Middle frontal gyrus (tissue), 1 donor: Measurements from ENCODE around the gene CDH4.

ENCODE experiments used
- DNase-seq: peaks from one replicate; pipeline ENCODE4 v3.0.0-alpha.2; 2015; ENCODE audit warnings: low spot score; ENCODE audit errors: extremely low spot score

Gene CDH4

DNA sequence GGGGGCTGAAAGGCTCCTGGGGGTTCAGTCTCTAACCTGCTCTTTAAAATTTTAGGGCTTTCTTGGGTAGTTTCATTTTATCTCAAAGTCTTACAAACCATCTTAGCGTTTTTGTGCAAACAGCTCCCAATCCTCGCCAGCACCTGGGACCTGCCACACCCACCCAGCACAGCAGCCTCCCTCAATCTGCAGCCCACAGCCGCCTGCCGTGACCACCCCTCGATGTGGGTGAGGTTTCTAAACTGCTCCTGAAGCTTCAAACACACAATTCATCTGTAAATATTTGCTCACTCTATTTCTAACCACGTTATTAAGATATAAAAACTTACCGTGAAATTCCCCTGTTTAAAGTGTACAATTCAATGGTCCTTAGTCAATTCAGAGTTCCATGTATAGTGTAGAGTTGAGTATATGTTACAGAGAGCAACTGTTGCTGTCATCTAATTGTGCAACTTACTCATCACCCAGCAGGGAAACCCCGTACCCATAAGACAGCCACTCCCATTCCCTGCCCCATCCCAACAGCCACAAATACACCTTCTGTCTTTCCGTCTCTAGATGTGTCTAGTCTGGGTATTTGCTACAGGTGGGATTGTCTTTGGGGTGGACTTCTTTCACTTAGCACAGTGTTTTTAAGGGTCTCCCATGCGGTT lies 432.6 kb downstream of the CDH4 start:
- no peak for DNase-seq

DNA sequence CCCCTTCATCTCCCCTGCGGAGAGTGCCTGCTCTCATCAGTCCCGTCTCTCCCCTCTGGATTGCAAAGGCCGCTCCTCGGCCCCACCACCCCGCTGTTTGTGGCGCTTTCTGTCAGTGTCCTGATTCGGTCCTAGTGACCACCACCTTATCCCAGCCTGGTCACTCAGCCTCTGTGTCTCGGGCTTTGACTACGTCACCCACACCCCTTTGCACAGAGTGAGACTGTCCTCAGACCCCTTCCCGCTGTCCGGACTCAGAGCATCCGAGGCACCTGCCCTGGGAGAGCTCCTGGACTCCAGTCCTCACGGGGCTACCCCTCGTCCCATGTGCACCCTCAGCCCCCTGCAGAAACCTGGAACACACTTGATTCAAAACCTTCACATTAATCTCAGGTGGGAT lies 433.4 kb downstream of the CDH4 start:
- no peak for DNase-seq

DNA sequence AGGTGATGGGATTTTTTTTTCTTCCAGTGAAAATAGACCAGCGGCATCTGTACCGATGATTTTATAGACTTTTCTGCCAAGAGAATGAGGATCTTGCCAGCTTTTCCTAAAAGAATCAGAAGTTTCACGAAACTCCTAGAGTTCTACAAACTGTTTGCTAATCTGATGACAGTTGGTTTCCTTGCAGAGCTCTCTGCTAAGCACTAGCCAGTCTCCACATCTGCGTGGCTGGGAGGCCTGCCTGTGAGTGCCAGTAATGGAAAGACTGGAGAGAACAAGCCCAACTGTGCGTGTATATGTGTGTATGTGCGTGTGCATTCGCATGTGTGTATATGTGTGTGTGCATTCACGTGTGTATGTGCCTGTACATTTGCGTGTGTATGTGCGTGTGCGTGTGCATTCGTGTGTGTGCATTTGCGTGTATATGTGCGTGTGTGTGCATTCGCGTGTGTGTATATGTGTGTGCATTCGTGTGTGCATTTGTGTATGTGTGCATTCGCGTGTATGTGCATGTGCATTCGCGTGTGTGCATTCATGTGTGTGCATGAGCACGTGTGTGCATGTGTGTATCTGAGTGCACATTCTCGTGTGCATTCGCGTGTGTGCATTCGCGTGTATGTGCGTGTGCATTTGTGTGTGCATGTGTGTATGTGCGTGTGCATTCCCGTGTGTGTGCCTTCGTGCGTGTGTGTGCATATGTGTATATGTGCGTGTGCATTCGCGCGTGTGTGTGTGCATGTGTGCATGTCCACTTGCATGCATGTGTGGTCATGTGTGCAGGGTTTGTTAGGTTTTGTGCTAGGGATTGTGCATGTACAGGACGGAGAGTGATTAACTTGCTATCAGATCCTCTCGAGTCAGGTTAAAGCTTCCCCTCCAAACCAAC lies 434.2 kb downstream of the CDH4 start:
- DNase-seq = no peak

DNA sequence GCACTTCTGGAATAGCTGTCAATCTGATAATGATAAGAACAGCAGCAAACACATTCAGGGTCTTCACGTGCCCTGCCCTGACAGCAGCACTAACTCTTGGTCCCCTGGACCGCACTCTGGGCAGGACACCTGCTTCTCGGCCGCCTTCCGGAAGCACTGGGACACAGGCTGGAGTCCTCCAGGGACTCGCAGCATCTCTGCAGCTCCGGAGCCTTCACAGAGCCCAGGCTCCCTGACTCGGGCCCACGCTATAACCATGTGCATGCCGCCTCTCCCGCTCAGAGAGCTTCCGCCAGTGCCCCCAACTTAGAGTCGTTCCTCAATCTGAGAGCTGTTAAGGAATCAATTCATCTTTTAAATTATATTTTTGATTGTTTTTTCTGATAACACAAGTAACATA lies 436.4 kb downstream of the CDH4 start:
- DNase-seq = no peak

DNA sequence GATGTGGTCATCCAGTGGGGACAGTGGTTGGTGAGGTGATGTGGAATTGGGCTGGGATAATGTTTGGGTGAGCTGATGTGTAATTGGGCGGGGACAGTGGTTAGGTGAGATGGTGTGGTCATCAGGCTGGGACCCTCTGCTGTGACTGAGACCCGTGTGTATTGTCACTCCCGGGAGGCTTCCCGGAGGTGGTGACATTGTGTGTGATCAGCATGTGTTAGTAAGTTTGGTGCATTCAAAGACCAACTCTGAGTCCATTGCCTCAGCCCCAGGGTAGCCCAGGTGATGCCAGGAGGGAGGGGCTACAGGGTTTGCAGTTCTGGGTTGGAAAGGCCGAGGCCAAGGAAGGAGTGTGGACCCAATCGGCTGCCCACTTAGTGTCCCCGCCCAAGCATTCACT lies 438.1 kb downstream of the CDH4 start:
- DNase-seq = no peak

DNA sequence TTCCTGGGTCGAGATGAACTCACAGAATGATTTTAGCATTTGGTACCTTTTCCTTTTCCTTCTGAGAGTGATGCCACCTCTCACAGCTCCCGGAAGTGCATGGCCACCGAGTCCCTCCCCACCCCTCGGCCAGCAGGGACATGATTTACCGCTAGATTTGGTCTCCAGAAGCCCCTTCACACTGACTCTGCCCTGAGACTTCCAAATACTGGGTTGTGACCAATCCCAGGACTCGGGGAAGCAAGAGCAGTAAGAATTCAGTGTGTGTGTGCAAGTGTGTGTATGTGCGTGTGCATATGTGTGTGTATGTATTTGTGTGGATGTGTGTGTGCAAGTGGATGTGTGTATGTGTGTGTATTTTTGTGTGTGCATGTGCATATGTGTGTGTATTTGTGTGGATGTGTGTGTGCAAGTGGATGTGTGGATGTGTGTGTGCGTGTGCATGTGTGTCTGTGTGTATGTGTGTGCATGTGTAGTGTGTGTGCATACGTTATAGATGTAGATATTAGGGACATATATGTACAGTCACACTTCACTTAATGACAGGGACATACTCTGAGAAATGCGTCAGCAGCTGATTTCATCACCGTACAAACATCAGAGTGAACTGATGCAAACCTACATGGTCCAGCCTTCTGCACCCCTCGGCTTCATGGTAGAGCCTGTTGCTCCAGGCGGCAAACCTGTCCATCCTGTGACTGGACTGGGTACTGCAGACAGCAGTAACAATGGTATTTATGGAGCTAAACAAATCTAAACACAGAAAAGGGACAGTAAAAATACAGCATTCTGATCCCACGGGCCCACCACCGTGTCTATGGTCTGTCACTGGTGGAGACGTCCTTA lies 439.2 kb downstream of the CDH4 start:
- no peak for DNase-seq

DNA sequence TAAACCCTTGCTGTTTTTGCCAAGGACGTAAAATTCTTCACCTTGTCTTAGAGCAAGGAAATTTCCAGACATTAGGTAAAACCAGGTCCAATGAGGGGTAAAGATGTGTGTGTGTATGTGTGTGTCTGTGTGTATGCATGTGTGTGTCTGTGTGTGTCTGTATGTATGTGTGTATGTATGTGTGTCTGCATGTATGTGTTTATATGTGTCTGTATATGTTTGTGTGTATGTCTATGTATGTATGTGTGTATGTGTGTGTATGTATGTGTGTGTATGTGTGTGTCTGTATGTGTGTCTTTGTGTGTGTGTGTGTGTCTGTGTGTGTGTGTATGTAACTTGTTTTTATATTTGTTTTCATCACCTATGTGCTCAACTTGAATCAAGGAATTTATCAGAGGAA lies 439.9 kb downstream of the CDH4 start:
- DNase-seq = no peak

DNA sequence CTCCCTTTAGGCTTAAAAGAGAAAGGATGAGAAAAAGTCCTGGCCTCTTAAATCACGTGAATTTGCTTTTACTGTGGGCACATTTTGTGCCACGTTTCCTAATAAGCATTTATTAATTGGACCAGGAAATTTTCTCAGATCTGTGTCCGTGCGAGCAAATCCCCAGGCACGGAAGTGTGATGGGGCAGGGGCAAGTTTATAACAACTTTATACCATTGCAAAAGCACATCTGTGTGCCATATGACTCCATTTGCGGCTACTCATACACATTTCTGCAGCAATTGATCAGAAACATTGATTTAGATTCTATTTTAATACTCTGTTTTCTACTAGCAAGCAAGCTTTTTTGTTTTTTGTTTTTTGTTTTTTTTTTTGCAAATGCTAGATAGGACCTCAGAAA lies 440.4 kb downstream of the CDH4 start:
- DNase-seq = no peak

DNA sequence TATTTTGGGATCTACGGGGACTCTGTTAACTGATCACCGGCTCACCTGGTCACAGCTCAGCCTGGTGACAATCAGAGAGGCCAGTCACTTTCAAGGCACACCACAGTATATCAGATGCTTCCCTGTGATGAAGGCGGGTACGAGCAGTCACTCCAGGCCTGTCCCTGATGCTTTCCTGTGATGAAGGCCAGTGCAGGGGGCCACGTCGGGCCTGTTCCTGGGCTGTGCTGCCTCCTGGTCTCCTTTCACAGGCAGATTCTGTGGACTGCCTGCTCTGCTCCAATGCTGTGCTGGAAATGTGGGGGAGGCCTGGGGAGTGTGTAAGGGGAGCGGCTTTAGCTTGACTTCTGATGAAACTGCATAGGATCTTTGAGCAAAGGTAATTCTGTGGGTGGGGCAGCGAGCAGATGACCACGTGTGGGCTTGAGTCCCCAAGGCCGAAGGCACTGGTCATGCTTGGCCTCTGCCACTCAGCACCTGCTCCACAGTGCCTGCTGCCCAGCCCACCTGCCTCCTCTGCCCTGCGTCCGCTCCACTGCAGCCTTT lies 441.1 kb downstream of the CDH4 start:
- no peak for DNase-seq

DNA sequence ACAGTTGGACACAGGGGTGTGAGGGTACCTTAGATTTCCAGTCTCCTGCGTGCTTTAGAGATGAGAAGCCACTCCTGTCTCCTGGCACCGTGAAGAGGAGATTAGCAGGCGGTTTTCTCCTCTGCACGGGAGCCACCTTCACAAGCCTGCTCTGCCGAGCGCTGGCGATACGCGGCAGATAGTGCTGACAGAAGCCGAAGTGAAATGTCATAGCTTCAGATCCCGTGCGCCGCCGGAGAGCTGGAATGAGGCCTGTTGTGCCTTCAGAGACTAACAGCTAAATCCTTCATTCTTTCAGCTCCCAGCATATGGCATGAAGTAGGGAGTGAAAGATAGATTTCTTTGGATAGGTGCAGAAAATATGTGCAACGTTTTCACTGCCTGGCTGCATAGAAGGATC lies 442.6 kb downstream of the CDH4 start:
- peak; percentile 3 for DNase-seq

DNA sequence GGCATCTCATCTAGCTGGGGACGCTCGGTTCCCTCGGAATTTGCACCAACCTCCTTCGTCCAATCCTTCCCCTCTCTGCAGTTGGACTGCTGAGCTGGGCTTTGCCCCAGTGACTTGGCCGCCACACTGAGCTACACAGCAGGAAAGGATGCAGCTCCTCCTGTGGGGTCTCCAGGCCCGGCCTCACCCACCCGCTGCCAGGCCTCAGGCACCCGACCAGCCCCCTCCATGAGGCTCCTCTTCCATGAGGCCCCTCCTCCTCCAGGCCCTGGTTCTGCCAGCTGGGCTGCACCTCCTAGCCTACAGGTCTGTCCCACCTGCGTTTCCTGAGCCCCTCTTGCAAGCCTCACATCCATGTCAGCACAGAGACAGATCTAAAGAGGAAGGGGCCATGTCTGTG lies 443.7 kb downstream of the CDH4 start:
- no peak for DNase-seq

DNA sequence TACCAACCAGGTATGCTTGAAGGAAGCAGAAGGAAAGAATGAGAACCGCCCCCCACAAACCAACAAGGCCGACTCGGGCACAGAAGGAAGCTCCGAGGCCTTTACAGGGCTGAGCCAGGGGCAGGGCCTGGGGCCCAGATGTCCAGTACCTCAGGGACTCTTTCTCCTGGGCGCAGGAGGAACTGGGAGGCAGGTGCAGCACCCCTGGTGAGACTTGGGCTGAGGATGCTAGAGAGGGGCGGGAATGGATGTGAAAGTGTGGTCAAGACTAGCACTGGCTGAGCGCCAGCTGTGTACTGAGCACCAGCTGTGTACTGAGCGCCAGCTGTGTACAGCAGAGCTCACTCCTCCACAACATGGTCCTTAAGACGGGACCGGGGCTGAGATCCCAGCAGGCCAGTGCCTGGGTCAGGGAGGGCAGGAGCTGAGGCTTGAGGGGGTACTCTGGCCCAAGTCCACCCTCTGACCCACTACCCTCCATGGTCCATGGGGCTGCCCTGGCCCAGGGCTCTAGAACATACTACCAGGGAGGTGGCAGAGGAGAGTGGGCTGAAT lies 444.2 kb downstream of the CDH4 start:
- no peak for DNase-seq

DNA sequence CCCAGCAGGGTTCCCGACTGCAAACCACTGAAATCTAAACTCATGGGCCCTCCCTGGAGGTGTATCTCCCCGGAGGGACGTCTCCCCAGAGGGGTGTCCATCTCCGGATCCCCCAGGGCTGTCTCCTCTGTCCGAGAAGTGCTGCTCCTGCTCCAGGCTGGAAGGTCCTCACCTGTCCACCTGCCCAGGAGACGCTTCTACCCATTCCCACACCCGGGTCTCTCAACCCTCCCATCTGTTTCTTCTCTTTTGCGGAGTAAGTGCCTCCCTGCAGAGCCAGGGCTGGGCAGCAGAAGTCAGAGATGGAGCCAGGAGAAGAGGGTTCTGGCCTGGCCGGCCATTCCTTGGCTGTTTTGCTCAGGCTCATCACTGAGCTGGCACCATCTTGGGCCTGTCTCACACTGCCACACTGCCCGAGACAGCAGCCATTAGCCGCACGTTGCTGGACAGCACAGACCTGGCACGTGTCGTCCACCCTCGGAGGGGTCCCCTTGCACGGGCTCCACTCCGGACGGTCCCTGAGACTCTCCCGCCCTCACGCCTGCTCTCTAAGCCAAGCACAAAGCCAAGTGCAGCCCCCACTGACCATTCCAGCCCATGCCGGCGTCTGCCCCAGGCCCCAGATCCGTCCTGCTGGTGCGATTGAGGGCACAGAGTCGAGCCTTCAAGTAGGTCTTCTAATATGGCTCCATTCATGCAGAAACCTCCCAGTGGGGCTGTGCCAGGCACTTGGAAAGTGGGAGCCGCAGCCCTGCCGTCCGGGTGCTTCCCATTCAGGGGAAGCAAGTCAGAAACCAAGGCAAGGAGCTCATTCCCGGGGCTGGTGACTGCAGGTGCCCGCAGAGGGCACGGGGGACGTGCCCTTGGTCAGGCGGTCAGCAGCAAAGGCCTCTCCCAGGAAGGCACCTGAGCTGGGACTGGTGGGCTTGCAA lies 445.9 kb downstream of the CDH4 start:
- no peak for DNase-seq

DNA sequence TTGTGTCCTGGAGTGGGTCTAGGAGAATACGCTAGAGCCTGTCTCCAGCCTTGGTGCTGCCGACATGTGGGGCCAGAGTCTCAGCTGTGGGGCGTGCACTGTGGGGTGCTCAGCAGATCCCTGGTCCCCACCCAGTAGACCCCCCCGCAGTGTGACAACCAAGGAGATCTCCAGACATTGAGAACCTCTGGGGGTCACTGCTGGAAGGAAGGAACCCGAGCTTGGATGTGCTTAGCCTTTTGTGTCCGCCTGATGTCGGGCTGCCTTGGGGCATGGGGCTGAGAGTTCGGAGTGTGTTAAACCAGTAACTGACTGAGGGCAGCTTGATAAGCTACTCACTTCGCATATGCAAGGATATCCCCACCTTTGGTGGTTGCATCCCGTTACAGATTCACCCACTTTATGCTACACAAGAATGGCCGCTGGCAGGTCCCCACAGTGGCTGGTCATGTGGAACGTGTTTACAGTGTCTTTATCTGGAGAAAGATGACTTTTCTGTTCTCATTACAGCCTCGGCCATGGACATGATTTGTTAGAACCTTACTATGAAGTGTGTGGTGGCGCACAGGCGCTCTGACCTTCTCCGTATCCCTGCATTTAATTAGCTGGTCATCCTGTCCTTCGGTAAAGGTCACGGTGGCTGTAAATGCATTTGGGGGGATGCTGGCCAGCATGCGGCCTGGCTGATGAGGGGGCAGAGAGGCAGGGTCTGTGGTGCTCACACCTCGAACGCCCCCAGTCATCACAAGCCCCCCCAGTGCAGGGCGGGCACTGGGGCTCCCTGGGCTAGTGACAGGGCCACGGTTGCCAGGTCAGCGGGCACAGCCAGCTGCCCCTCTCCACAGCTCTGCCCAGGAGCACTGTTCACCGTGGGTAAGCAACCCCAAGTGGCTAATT lies 446.8 kb downstream of the CDH4 start:
- no peak for DNase-seq

DNA sequence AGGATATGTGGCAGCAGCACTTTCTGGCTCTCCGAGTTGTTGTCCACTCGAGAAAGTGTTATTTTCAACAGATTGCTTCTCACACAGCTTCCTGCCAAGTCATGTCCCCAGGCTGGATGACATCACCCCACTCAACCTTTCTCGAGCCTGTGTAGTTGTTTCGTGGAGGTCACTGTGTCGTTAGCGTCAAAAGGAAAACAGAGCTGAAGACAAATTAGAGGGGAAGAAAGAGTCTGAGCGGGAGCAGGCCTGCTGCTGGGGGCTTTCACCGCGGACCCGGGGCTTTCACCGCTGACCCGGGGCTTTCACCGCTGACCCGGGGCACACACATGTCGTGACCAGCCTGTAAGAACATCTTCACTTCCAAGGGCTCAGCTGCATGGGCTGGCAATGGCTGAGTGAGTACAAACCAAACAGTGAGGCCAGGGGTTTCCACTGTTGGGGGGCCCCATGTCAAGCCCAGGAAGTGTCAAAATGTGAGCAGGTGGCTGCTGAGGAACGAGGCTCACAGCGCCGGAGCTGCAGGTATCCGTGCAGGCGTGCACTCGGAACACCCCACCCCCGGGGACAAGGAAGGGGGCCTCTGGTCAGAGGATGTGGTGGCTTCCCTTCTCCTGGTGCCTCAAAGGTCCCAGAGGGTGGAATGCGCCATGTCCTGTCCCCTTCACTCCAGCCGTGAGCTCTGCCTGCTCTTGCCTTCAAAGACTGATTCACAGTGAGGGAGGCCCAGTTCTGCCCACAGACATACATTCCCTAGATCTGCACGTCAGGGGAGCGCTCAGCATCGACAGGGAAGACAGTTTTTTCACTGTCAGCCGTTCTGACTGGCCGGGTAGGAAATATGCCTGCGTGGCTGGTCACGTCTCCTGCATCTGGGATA lies 447.7 kb downstream of the CDH4 start:
- DNase-seq = no peak

DNA sequence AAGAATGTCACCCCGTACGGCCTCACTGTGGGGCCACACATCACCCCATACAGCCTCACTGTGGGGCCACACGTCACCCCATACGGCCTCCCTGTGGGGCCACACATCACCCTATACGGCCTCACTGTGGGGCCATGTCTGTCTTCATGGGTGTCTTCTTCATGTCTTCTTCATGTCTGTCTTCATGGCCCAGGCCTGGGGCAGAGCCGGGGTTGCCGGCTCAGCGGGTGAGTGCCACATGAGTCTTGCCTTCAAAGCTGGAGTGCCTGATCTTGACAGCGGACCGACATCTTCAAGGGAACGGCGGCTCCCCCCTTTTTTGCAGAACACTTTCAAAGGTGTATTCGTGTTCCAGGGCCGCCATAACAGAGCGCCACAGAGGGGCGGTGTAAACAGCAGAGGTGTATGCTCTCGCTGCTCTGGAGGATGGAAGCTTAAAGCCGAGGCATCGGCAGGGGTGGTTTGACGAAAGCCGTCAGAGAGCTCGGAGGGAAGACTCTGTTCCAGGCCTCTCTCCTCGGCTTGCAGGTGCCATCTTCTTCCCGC lies 448.6 kb downstream of the CDH4 start:
- DNase-seq = no peak

DNA sequence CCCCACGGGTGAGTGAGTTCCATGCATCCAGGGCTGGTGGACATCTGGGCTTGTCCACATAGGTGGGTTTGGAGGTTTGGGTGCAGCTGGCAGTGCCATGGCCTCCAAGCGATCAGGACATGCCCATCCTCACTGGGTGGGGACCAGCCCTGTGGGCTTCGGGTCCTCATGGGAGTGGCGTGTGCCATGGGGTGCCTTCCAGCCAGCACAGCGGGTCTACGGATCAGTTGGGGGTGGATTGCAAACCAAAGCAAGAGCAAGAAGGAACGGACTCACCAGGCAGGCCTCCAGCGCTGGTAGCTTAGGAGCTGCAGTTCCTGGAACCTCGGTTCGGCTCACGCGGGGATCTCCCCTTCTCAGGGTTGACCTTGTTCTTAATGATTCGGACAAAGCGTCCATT lies 449.3 kb downstream of the CDH4 start:
- DNase-seq = no peak

DNA sequence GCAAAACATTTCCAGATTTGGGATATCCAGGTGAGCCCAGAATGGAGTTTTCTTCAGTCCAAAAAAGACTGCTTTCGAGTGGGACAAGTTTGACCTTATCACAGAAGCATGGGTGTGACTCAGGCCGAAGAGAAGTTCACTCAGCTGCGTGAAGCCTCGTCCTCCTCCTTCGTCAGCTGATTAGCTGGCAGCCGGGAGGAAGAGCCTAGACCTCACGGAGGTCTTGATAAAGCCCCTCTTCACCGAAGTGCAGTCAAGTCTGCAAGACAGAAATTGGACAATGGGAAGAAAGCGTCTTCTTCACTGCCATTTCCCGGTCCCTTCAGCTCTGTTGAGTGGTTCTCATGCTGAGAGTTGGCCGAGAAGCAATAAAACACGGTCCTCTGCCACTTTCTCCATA lies 449.7 kb downstream of the CDH4 start:
- no peak for DNase-seq
